Coronary artery (tissue), 2 donors: Measurements from ENCODE around the gene THSD7A.

ENCODE experiments used
- DNase-seq: peaks from one replicate; pipeline ENCODE4 v3.0.0-alpha.2; 2017; ENCODE audit warnings: low spot score
- H3K27ac ChIP-seq, 2 donors: fragments of 200-600 bp; sonication (generic); one replicate each; pipeline ENCODE4 v1.5.1; 2016 to 2019
- H3K4me3 ChIP-seq: fragments of 200-600 bp; sonication (generic); 2 replicates; pipeline ENCODE4 v1.5.1; 2016; ENCODE audit warnings: mild to moderate bottlenecking, moderate library complexity
- TF ChIP-seq, protein P1 (sequence below): fragments of 200-600 bp; sonication (generic); IDR thresholded peaks from one replicate; pipeline ENCODE4 v1.5.1; 2019; ENCODE audit warnings: antibody characterized with exemption

The THSD7A gene

DNA sequence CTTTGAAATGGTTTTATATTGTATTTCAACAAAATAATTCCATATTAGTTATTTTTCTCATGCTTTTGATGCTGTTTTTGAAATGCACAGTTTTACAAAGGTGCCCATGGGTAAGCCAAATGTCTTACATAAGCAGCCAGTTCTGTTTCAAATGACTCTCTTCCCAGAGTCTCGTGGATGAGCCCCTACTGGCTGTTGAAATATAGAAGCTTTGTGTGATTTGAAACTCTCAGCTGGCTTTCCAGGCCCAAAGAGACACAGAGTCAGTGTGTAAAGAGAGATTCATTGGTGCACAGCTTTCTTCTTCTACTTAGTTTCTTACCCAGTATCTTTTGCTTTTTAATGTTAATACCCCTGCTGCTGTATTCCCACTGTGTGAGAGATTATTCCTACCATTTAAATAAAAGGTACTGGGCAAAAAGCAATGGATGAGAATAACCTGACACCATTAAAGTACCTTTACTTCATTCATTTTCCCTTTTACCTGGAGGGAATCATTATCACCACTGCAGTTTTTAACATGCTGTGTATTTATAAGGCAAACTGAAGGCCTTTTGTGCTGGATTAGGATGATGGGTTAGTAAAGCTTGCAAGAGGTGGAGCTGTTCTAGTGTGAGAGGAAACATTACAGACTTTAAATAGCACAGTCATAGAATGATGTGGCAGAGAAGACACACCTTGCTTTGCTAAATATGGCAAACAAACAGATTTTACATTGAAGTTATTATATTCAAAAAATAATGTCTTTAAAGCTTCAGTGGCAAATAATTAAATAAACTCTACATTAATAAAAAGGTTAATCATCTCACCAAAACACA lies 415.1 kb downstream of the THSD7A start:
- TF ChIP-seq, protein P1, sequence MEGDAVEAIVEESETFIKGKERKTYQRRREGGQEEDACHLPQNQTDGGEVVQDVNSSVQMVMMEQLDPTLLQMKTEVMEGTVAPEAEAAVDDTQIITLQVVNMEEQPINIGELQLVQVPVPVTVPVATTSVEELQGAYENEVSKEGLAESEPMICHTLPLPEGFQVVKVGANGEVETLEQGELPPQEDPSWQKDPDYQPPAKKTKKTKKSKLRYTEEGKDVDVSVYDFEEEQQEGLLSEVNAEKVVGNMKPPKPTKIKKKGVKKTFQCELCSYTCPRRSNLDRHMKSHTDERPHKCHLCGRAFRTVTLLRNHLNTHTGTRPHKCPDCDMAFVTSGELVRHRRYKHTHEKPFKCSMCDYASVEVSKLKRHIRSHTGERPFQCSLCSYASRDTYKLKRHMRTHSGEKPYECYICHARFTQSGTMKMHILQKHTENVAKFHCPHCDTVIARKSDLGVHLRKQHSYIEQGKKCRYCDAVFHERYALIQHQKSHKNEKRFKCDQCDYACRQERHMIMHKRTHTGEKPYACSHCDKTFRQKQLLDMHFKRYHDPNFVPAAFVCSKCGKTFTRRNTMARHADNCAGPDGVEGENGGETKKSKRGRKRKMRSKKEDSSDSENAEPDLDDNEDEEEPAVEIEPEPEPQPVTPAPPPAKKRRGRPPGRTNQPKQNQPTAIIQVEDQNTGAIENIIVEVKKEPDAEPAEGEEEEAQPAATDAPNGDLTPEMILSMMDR = no peak
- Histone ChIP-seq H3K27ac (no peak overlapping the region), H3K4me3 (no peak overlapping the region)
- no peak for DNase-seq

DNA sequence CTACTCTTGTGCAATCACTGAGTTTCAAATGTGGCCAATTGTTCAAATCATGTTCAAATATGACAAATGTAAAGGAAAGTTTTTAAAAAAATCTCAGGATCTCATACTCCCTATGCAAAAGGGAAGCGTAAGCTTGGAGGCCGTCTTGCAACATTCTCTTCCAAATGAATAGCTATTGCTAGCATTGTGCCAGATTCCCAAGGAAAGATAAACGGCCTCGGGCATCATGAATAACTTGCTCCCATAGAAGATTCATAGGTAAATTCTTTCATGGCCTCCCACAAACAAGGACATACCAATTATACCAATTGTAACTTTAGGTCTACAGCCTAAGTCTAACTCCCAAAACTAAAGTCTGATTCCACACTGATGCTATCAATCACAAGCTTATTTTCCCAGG lies 416.9 kb downstream of the THSD7A start:
- H3K27ac ChIP-seq = no peak overlapping the region
- TF ChIP-seq, protein P1 = no peak
- H3K4me3 ChIP-seq = no peak overlapping the region
- no peak for DNase-seq

DNA sequence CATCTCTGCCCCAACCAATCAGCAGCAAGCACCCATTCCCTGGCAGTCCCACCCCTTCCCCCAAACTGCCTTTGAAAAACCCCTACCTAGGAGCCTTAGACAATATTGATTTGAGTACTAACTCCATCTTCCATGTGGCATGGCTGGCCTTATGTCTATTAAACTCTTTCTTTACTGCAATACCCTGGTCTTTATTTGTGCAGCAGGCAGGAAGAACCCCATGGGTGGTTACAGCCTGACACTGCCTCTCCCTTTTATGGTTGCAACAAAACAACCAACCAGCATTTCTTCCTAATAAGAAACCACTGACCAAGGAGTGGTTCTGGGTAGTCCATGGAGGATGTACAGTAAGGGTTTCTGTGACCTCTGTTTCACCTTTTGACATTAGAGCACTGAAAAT lies 418.1 kb downstream of the THSD7A start:
- Histone ChIP-seq H3K4me3 (no peak overlapping the region), H3K27ac (no peak overlapping the region)
- DNase-seq = no peak
- TF ChIP-seq, protein P1 = no peak

DNA sequence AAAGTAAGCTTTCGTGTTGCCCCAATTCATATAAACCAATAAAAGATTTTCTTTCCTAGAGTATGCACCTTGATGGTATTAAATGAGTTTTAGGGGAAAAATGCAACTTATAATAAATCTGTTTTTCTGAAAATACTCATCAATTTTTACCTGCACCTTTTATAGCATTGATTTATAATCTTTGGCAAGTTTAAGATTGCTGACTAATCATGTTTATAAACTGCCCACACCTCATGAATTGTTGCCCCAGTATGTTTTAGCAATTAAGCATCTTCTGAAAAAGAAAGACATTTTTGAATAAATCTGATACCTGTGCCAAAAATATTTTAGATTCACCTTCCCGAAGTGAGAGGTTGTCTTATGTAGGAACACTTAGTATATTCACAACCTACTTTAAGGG lies 420.0 kb downstream of the THSD7A start:
- TF ChIP-seq, protein P1 = no peak
- no peak overlapping the region for H3K4me3 ChIP-seq
- no peak for DNase-seq
- no peak overlapping the region for H3K27ac ChIP-seq

DNA sequence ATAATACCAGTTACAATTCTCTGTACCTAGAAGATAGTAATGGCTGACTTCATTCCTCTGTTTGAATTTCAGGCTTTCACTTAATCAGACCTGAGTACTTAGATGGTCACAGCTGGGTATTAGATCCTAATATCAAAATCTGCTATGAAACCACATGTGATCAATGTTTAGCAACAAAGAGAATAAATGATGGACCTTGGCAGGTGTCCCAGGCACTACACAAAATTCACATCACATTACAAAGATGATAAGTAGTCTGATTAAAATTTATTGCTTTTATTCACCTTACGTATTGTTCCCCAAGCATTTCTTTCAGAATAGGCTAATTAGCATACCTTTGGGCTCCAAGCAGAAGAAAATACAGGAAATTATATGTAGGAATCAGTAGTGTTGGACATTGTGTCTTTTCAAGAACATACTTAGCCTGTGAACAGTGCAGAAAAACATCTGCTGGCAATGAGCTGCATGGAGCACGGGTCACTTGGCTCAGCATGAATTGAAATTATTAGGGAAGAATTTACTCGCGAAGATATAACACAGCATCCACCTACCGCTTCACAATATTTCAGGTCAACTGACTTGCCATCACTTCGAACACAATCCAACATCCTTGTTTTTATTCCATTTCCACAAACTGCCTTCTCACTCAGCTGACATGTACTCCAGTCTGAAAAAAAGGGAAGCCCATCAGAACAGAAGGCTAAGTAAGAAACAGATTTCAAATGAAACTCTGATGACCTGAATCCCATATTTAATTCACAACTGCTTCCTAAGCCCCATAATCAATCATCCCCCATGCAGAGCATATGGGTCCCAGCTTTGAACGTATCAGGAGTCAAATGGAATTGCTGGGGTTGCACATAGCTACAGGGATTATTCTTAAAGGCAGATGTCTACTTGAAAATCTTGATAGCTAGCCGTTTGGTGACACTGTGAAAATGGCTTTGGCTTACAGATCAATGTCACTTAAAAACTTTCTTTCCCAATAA lies 421.0 kb downstream of the THSD7A start:
- Histone ChIP-seq H3K4me3 (no peak overlapping the region), H3K27ac (no peak overlapping the region)
- TF ChIP-seq, protein P1 = no peak
- DNase-seq = no peak

DNA sequence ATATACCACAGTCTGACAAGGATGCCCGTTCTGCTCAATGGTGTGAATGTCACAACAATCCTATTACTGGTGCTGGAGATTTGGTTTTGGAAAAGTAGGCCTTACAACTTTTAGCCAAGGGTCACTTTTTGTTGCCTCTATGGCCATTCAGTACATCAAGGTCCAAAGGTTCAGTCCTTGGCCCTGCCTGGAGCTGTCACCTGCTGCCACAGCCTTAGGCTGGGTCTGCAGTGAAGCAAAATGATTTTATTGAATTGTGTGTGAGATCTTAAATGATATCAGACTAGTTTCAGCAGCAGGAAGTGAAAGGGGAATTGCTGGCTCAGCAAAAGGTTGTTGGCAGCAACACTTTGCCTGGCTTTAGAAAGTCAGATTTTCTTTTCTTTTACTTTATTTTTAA lies 427.6 kb downstream of the THSD7A start:
- TF ChIP-seq, protein P1 = no peak
- DNase-seq = no peak
- Histone ChIP-seq H3K4me3 (no peak overlapping the region), H3K27ac (no peak overlapping the region)
